NCI-H128 (cell line): ENCODE measurements around the gene PRPF6.

Experiments
- DNase-seq: peaks from one replicate; lab custom pipeline; 2025; ENCODE audit not compliant: unreplicated experiment; lab: John Stamatoyannopoulos, UW

Gene PRPF6

GRCh38 chr20:63945921-63946920 lies 34.7 kb upstream of the PRPF6 start:
- DNase-seq, result no peak

- no peak for DNase-seq
Measured at GRCh38 chr20:63946986-63947637, 33.8 kb upstream of the PRPF6 start.

- DNase-seq, result no peak
Measured at GRCh38 chr20:63947638-63948456, 33.1 kb upstream of the PRPF6 start.

GRCh38 chr20:63950701-63951397 lies 30.1 kb upstream of the PRPF6 start:
- no peak for DNase-seq

DNA sequence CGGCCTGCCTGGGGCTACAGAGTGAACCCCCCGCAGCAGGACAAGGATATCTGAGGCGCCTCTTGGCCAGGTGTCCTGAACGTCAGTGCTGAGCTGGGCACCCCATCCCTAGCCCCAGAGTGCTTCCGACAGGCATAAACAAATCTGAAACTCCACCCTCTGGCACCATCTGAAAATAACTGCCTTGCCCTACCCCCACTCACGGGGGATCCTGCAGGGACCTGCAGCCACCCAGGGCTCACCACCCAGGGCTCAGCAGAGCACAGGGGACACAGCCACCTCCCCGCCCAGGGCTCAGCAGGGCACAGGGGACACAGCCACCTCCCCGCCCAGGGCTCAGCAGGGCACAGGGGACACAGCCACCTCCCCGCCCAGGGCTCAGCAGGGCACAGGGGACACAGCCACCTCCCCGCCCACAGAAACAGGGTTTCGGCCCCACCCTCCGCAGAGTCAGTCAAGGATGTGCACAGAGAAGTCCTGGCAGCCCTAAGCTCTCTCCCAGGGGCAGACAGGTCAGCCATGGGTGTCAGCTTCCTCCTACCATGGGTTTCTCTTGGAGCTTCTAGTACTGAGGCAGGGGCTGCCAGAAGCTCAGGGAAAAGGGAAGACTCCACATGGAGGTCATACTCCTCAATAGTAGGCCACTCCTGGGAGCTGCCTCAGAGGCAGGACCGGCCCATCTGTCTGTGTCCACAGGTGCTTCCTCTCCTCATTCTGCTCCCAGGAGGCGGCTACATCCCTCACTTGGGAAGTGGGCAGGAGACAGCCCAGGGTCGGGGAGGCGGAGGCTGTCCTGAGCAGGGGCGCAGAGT lies 29.3 kb upstream of the PRPF6 start:
- no peak for DNase-seq

DNA sequence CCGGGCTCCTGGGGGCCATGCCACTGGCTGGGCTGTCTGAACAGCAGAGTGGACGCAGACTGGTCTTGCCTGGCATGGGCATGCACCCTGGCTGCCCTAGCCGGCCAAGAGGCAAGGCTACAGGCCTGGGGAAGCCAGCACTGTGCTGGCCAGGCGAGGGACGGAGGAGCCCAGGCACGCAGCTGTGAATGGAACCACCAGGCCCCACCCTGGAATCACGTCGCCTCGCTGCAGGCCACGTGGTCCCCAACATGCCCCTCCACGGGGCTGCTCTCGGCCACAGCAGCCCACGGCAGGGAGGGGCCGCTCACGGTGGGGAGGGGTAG lies 28.8 kb upstream of the PRPF6 start:
- DNase-seq, result no peak

DNA sequence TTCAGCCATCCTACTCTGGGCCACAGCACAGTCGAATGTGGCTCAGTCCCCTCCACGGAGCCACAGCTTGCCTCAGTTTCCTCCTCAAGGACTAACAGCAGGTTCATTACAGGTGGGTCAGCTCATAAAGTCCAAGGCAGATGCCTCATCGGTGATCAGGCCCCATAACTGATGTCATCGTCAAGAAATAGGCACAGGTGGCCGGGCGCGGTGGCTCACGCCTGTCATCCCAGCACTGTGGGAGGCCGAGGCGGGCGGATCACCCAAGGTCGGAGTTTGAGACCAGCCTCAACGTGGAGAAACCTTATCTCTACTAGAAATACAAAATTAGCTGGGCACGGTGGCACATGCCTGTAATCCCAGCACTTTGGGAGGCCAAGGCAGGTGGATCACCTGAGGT lies 28.2 kb upstream of the PRPF6 start:
- DNase-seq, result no peak

DNA sequence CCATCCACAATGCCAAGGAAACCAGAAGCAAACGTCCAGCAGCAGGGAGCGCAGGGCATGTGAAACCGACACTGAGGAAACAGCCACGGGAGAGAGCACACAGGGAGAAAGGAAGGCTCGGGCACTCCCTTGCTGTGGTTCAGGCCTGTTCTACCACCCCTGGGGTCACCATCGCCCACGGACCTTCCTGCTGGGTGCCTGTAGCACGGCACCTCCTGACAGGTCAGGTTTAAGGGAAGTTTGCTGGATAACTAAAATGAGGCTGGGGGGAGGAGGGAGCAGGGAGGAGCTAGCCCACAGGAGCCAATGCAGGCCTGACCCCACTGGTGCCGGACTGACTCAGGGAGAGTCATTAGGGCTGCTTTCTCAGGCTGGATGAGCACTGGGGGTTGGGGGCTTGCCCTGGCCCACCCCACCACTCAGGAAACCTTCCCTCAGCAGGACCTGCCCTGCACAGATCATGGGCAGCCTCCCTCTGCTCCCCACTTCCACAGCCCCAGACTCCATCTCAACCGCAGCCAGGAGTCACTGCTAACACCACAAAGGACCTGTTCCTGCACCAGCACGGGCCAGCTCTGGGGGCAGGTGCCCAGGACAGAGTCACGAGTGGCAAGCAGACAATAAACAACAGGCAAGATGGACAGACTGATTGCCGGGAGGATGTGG lies 27.0 kb upstream of the PRPF6 start:
- DNase-seq, result no peak

- no peak for DNase-seq
Measured at GRCh38 chr20:63955281-63955826, 25.6 kb upstream of the PRPF6 start.

- DNase-seq, result peak; percentile 71
Measured at GRCh38 chr20:63955827-63956663, 24.9 kb upstream of the PRPF6 start, which contains the start of gene UCKL1. UCKL1 (minus strand) TSS chr20:63956416; CDS start chr20:63956372, 44 bp downstream.

- DNase-seq, result no peak
Measured at GRCh38 chr20:63956664-63957003, 24.3 kb upstream of the PRPF6 start.

DNA sequence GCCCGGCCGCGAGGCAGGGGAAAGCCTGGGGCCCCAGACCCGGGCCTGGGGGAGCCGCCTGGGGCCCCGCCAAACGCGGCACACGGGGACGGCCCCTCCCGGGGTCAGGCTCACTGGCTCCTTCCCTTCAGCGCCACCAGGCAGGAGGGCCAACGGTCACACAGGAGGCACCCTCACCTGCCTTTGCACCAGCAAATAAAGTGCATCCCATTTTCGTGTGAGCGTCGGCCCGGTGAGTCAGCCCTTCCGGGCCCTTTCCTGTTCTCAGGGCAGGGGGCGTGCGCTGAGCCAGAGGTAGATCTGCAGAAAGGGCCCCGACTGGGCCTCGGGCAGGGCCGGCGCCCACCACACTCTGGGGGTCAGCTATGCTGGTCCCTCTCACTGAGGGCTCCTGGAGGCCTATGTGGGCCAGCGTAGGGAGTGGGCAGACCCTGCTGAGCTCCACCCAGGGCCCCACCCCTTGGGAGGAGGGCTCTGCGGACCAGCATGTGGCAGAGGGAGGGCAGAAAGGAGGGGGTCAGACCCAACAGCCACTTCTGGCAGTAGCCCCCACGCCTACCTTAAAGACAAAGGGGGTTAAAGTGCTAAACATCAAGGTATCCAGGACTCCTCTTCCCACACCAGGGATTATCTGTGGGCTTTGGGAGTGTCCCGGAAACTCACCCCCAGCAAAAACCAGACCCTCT lies 23.8 kb upstream of the PRPF6 start:
- no peak for DNase-seq

- DNase-seq, result no peak
Measured at GRCh38 chr20:63957690-63958441, 23.1 kb upstream of the PRPF6 start.

DNA sequence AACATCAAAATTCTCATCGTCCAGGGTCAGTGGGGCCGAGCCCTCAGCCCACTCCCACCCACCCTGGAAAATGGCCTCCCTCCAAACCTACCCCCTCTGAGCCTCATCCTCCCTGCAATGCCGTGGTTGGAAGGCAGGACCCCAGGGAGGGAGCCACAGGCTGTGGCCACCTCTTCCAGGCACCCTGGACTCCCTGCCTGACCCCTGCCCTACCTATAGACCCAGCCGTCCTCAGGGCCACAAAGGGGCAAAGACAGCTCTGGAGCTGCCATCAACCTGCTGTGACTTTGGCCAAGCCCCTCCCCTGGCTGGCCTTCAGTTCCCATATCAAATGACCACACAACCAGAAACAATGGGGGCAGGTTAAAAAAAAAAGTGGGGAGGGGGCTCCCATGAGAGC lies 22.5 kb upstream of the PRPF6 start:
- DNase-seq, result no peak

GRCh38 chr20:63958964-63959698 lies 21.8 kb upstream of the PRPF6 start:
- no peak for DNase-seq

- no peak for DNase-seq
Measured at GRCh38 chr20:63959699-63960075, 21.2 kb upstream of the PRPF6 start.
